GM18498 (cell line): Measurements from ENCODE around the gene ALK.

ENCODE experiments used
- ATAC-seq: cut with Tn5 transposase; IDR thresholded peaks from one replicate; pipeline ENCODE4 v1.9.1; 2021; ENCODE audit warnings: mild to moderate bottlenecking, moderate library complexity; ENCODE audit not compliant: unreplicated experiment

Gene ALK

DNA sequence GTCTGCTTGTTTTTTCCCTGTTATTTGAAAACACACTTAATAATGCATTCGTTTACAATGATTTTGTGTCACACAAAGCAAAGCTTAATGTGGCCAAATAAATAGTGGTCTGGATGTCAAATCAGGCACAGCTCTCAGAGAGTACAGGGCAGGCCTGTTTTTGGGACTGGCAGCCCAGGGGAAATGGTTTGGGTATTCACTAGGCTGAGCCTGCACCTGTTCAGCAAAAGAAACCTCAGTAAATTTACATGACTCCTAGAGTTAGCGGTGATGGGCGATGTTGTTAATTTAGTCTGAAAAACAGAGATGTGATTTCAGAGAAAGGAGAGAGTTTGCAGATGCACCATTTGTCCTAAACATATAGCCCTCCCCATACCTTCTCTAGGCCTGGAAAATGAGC lies 197.1 kb downstream of the ALK start:
- no peak for ATAC-seq

- peak; percentile 80 for ATAC-seq
These were observed 198.0 kb downstream of the ALK start for GRCh38 chr2:29723255-29724001.

GRCh38 chr2:29719639-29720038 lies 201.7 kb downstream of the ALK start:
- no peak for ATAC-seq

DNA sequence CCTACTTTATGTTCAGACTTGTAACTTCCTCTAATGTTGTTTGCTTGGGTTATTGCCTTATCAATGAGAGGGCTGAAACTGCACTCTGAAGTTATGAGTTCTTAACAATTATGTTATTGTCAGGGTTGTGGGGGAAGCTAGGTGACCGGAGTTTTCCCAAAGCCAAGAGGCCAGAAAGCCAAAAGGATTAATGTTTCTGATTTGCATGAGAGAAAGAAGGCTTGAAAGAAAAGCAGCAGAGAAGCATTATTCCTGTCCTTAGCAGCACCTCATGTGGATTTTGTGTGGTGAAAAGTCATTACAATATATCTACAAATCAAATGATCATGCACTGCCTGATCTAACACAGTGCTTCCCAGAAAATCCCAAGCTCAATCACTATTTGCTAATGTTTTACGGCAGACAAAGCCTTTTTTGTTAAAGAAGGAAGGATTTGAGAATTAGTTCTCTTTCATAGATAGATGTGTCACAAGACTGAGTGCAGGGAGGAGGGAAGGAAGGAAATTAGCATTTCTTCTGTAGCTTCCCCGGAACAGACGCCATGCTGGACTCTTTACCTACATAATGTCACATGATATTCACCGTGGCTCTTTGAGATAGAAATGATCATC lies 203.2 kb downstream of the ALK start:
- ATAC-seq = no peak

DNA sequence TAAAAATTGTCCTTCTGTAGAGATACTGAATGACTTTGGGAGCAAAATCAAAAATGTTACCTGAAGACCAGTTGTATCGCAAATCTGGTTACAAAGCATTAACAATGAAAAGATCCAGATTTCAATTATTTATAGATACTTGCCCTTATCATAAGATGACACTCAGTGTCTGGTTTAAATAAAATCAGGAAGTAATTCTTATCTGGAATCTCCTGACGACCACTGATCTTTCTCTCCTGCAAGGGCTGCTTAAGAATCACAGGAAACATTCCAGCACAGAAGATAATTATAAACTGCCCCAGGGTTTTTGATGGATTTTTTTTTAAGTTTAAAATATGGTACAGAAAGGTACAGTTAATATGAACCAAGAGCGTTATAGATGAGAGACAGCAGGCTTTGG lies 205.7 kb downstream of the ALK start:
- no peak for ATAC-seq

DNA sequence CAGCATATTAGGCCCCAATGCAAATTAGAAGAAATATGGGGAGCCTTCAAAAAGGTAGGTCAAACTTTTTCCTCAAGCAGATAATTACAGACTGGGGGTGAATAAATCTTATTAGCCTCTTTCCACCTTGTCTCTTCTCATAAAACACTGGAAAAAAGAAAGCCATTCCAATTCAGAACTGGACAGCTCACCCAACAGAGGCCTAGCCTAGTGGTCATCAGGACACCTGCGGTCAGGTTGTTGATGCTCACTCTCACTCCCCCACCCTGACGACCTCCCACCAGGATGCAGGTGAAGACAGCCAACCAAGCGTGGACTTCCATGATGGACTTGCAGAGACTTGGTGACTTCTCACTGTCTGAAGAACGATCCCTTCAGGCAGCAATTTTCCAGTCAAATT lies 207.1 kb downstream of the ALK start:
- ATAC-seq = no peak

- ATAC-seq = no peak
These were observed 215.1 kb downstream of the ALK start for GRCh38 chr2:29706171-29706720.

GRCh38 chr2:29705616-29706015 lies 215.8 kb downstream of the ALK start:
- no peak for ATAC-seq

GRCh38 chr2:29703336-29703735 lies 218.1 kb downstream of the ALK start:
- no peak for ATAC-seq

- no peak for ATAC-seq
These were observed 219.1 kb downstream of the ALK start for GRCh38 chr2:29702276-29702675.

DNA sequence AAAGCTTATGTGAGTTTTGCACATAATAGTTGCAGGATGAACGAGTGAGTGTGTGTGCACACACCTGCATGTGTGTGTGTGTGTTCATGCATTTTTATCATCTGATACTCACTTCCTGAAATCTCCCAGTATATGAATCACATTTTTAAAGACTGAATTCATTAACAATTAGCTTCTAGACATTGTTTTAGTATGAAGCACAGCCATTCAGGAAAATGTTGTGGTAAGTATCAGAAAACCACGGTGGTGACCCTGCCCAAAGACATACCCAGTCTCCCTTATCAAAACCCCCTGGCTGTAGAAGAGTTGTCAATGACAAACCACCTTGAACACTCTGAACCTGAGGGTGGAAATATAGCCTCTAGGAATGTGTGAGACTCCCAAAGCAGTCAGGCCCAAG lies 220.8 kb downstream of the ALK start:
- no peak for ATAC-seq

GRCh38 chr2:29699045-29699444 lies 222.3 kb downstream of the ALK start:
- ATAC-seq = no peak

DNA sequence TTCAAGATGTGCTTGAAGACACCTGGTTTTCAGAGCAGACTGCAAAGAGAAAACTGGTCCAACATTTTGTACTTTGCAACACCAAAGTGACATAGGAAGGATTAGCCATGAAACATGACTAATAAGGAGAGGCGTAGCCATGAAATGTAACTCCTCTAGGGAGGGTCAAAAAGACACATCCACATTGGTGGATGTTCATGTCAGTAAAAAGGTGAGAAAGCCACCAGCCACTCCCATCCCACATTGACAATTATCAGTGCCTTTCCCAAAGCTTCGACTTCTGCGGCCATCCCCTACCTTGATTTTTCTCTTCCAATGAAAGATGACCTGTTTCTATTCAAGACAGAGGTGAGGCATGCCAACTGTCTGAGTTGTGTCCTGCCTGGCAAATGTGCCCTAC lies 223.2 kb downstream of the ALK start:
- ATAC-seq = no peak

- ATAC-seq = no peak
These were observed 223.7 kb downstream of the ALK start for GRCh38 chr2:29697715-29698114.

DNA sequence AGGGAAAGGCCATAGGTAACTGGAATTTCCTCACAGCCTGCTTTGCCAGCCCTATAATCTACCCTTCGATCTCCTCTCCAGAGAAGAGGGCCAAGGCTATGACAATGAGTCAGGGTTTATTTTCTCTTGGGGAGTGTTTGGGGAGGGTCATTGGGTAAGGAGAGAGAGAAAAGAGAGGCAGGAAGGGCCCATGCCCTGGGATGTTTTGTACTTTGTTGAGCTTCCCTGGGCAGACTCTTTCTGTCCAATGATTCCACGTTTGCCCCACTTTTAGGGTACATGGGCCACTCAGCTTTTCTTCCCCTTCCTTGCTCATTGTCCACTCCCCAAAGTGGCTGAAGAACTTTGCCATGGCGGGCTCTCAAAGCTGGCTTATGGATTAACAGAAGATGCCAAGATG lies 224.2 kb downstream of the ALK start:
- ATAC-seq = no peak

DNA sequence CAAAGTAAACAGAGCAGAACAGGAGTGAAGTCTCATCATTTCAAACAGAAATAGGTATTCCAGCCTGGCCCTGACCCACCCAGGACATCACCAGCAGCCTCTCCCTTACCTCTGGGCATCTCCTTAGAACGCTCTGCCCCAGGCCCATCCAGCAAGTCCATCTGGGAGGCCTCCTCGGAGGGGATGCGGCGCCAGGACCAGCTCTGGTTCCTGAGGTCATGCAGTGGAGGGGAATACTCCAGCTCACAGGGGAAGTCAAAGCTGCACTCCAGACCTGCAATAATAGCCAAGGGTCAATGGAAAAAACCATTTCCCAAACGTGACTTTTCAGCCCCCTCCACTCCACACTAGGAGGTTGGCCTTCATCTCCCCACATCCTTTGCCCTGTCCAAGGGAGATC lies 226.6 kb downstream of the ALK start:
- ATAC-seq = no peak

- no peak for ATAC-seq
These were observed 229.9 kb downstream of the ALK start for GRCh38 chr2:29691391-29691950.

DNA sequence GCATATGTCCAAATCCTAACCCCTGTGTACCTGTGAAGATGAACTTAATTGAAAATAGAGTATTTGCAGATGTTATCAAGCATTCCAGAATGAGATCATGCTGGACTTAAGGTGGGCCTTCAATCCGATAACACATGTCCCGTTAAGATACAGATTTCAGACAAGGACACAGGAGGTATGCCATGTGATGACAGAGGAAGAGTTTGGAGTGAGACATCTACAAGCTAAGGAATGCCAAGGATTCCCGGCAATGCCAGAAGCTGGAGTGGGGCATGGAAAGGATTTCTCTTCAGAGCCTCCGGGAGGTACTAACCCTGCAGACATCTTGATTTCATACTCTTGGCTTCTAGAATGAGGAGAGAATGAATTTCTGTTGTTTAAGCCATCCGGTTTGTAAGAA lies 231.7 kb downstream of the ALK start:
- ATAC-seq = no peak

- no peak for ATAC-seq
These were observed 233.0 kb downstream of the ALK start for GRCh38 chr2:29688429-29688828.

- ATAC-seq = no peak
These were observed 234.3 kb downstream of the ALK start for GRCh38 chr2:29687121-29687520.

GRCh38 chr2:29676886-29677453 lies 244.4 kb downstream of the ALK start:
- ATAC-seq = no peak

GRCh38 chr2:29664578-29664977 lies 256.8 kb downstream of the ALK start:
- no peak for ATAC-seq
